Measurements from ENCODE around the gene MRGPRE. TPM values are rescaled to one million over a fixed set of nuclear protein-coding genes. Genes with fewer than 3 reads are reported as not detected.

The MRGPRE gene
- total RNA-seq, 2 experiments from 2014 or later = not detected

DNA sequence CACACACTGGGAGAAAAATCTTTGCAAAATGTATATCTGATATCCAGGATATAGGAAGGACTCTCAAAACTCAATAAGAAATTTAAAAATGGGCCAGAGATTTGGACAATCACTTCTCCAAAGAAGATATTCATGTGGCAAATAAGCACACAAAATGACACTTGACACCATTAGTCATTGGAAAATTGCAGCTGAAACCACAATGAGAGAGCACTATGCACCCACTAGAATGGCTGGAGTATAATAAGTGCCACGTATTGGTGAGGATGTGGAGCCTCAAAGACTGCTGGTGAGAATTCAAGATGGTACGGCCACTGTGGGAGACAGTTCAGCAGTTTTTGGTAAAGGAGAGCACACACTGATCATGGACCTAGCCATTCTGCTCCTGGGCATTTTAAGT, 54.3 kb downstream of the MRGPRE start:
- ChIA-PET POLR2A (no interaction called here), CTCF (no interaction called here)
- Mint-ChIP-seq H3K36me3 (ENCODE audit: low read depth) (peaks cover 2% of the 10 kb centered on the region), H3K27me3 (peaks cover 3% of the 10 kb centered on the region), H3K9me3 (peaks cover 15% of the 10 kb centered on the region), H3K4me3 (no peak overlapping the region), H3K27ac (no peak overlapping the region), H3K4me1 (ENCODE audit: low read depth) (no peaks in the 10 kb centered on the region)
- intact Hi-C loops (cut with micrococcal nuclease) = no loop called here
- TF ChIP-seq, protein P1, sequence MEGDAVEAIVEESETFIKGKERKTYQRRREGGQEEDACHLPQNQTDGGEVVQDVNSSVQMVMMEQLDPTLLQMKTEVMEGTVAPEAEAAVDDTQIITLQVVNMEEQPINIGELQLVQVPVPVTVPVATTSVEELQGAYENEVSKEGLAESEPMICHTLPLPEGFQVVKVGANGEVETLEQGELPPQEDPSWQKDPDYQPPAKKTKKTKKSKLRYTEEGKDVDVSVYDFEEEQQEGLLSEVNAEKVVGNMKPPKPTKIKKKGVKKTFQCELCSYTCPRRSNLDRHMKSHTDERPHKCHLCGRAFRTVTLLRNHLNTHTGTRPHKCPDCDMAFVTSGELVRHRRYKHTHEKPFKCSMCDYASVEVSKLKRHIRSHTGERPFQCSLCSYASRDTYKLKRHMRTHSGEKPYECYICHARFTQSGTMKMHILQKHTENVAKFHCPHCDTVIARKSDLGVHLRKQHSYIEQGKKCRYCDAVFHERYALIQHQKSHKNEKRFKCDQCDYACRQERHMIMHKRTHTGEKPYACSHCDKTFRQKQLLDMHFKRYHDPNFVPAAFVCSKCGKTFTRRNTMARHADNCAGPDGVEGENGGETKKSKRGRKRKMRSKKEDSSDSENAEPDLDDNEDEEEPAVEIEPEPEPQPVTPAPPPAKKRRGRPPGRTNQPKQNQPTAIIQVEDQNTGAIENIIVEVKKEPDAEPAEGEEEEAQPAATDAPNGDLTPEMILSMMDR (IDR thresholded peaks at IDR 0.05) = no peak
- ATAC-seq = no peak
- no peak for DNase-seq

Other genes with a start within 250 kb of the MRGPRE start
- 100 to 1,000 TPM; 212 to 223 TPM for gene NAP1L4, start 240.1 kb downstream of the MRGPRE start, total RNA-seq
- gene CARS1, start 175.0 kb downstream of the MRGPRE start, total RNA-seq = 10 to 100 TPM; 82.7 to 88.2 TPM
- 1 to 10 TPM; 4.8 to 5.9 TPM for gene OSBPL5, start 67.1 kb downstream of the MRGPRE start, total RNA-seq
- not detected for gene MRGPRG, start 13.6 kb downstream of the MRGPRE start, total RNA-seq
- gene ZNF195, start 146.7 kb upstream of the MRGPRE start, total RNA-seq = 10 to 100 TPM; 34.3 to 37.6 TPM